Prostate gland (tissue), 2 donors: Measurements from ENCODE around the gene SENP3.

ENCODE experiments used
- CTCF ChIP-seq, 4 experiments: fragments of 200-600 bp in 2 of 4; fragments of 450-650 bp in 2 of 4; sonication (generic) in 2 of 4; IDR thresholded peaks; 1 replicate in 3 of 4; 2 replicates in 1 of 4; pipeline ENCODE4 v1.5.1; 2016 to 2019; ENCODE audit warnings: antibody characterized with exemption in 4 of 4, mild to moderate bottlenecking in 2 of 4, moderate library complexity in 2 of 4
- POLR2A ChIP-seq: fragments of 450-650 bp; IDR thresholded peaks from one replicate; pipeline ENCODE4 v1.6.1; 2016; ENCODE audit warnings: antibody characterized with exemption, mild to moderate bottlenecking
- POLR2AphosphoS5 ChIP-seq: sonication (generic); formaldehyde crosslinking; IDR thresholded peaks from one replicate; pipeline ENCODE4 v1.6.1; 2017; ENCODE audit warnings: antibody characterized with exemption

- TF ChIP-seq CTCF (IDR thresholded peaks at IDR 0.05) (no peak), POLR2AphosphoS5 (no peak), POLR2A (no peak)
Measured at GRCh38 chr17:7556627-7557026, 5.1 kb upstream of the SENP3 start.
